Upper lobe of right lung (tissue), 1 donor: ENCODE measurements around the gene ZNF524. TPM values are rescaled to one million over a fixed set of nuclear protein-coding genes. Genes with fewer than 3 reads are reported as not detected.

Source experiments
- ATAC-seq: fragments of 200-7000 bp; cut with Tn5 transposase; one replicate; pipeline ENCODE4 v1.9.1; 2020; ENCODE audit warnings: mild to moderate bottlenecking, moderate library complexity
- DNase-seq: peaks from one replicate; pipeline ENCODE4 v3.0.0-alpha.2; 2020
- H3K27ac ChIP-seq: fragments of 200-600 bp; one replicate; pipeline ENCODE4 v1.8.0; 2022
- H3K27me3 ChIP-seq: fragments of 200-600 bp; one replicate; pipeline ENCODE4 v1.8.0; 2022; ENCODE audit warnings: mild to moderate bottlenecking
- H3K36me3 ChIP-seq: fragments of 200-600 bp; one replicate; pipeline ENCODE4 v1.8.0; 2022
- H3K4me1 ChIP-seq: fragments of 200-600 bp; one replicate; pipeline ENCODE4 v1.8.0; 2022
- H3K4me3 ChIP-seq: fragments of 200-600 bp; one replicate; pipeline ENCODE4 v1.8.0; 2022; ENCODE audit warnings: mild to moderate bottlenecking
- H3K9me3 ChIP-seq: fragments of 200-600 bp; one replicate; pipeline ENCODE4 v1.8.0; 2022
- intact Hi-C: fragments of 100-400 bp; cut with DNase I; formaldehyde crosslinking; loops from one replicate; pipeline ENCODE4 v1.11.0; 2022
- total RNA-seq: library from RNA; stranded (reverse); fragmentation: NEBNext Ultra II Directional; extraction: Animal tissue kit (Norgen Biotek cat#: 25700); gene quantifications from one replicate; pipeline ENCODE4 v1.2.1, GENCODE V29; 2021
- TF ChIP-seq, protein P1 (sequence below): fragments of 200-600 bp; IDR thresholded peaks from one replicate; pipeline ENCODE4 v1.8.0; 2022; ENCODE audit warnings: antibody characterized with exemption
- donor health status: DM: no; HTN: yes; CAD: no; lungs with severe emphysema.

The ZNF524 gene
- total RNA-seq, 1 donor from 2014 or later = 28.6 TPM

DNA sequence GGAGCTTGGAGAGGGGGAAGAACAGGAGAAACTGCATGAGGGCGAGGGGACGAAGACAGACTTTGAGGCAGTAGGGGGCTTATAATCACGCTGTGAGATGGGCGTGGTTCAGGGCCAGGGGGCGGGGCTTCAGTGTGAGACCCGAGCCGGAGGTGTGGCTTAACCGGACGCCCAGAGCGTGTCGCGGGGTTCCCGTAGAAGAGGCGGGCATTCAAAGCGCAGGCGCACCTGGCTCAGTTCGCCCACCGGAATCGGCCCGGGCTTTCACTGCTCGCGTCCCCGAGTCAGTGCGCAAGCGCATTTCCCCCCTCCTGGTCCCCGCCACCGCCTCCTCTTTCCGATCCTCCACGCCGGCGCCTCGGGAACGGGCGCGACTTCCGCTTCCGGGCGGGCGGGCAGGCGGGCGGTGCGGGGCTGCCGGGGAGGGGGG, 5.1 kb downstream of the ZNF524 start:
- intact Hi-C loops = no loop called here
- peak; percentile 86 for ATAC-seq
- DNase-seq = peak; percentile 99
- H3K9me3 ChIP-seq = no peaks in the 10 kb centered on the region
- peak overlapping the region; percentile 66 for H3K4me3 ChIP-seq
- H3K27me3 ChIP-seq = no peaks in the 10 kb centered on the region
- H3K36me3 ChIP-seq = peaks cover 13% of the 10 kb centered on the region
- peak overlapping the region; percentile 92 for H3K27ac ChIP-seq
- peaks cover 34% of the 10 kb centered on the region for H3K4me1 ChIP-seq
- TF ChIP-seq, protein P1, sequence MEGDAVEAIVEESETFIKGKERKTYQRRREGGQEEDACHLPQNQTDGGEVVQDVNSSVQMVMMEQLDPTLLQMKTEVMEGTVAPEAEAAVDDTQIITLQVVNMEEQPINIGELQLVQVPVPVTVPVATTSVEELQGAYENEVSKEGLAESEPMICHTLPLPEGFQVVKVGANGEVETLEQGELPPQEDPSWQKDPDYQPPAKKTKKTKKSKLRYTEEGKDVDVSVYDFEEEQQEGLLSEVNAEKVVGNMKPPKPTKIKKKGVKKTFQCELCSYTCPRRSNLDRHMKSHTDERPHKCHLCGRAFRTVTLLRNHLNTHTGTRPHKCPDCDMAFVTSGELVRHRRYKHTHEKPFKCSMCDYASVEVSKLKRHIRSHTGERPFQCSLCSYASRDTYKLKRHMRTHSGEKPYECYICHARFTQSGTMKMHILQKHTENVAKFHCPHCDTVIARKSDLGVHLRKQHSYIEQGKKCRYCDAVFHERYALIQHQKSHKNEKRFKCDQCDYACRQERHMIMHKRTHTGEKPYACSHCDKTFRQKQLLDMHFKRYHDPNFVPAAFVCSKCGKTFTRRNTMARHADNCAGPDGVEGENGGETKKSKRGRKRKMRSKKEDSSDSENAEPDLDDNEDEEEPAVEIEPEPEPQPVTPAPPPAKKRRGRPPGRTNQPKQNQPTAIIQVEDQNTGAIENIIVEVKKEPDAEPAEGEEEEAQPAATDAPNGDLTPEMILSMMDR = no peak

DNA sequence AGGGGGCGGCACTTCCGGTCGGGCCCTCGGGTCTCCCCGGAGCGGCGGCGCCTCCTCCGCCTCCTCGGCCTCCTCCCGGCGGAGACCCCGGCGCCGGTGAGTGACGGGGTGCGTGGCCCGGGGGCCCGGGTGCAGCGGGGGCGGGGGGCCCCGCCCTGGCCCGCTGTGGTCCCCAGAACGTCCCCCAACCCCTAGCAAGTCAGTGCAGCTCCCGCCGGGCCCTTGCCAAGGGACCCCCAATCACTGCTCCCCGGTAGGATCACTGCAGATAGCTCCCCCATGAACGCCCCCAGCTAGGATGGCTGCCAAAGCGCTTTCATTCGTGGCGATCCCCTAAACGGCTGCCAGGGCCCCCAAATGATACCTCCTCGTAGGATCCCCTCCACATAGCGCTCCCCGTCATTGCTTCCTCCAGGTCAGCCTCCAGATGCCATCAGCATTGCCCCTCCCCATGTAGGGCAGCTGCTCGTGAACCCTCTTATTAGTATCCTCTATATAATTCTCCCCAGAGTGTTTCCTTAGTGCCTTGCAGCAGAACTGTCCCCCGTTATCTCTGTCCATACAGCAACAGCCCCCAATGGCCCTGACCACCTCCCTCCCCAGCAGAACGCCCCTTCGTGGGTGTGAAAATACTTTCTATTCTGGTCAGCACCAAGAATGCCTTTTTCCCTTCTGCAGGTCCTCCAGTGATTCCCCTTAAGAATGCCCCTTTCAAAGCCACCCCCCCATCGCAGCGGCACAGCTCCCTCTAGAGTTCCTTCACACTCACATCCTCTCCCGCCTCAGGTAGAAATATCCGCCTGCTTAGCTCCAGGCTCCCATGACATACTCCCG, 5.8 kb downstream of the ZNF524 start, which contains the start of gene ZNF865:
ZNF865 (plus strand) TSS at position 11 of the 834 bp plus-strand sequence. CDS start 7,972 bp downstream, outside the sequence.
- peak; percentile 65 for ATAC-seq
- H3K27me3 ChIP-seq = no peaks in the 10 kb centered on the region
- H3K9me3 ChIP-seq = no peaks in the 10 kb centered on the region
- H3K27ac ChIP-seq = peak within 1 kb of the TSS; percentile 92
- peaks cover 31% of the 10 kb centered on the region for H3K4me1 ChIP-seq
- H3K4me3 ChIP-seq = peak within 1 kb of the TSS; percentile 66
- peak; percentile 86 for DNase-seq
- TF ChIP-seq, protein P1 = peak; percentile 70
- intact Hi-C loops = no loop called here
- peaks cover 14% of the 10 kb centered on the region for H3K36me3 ChIP-seq

DNA sequence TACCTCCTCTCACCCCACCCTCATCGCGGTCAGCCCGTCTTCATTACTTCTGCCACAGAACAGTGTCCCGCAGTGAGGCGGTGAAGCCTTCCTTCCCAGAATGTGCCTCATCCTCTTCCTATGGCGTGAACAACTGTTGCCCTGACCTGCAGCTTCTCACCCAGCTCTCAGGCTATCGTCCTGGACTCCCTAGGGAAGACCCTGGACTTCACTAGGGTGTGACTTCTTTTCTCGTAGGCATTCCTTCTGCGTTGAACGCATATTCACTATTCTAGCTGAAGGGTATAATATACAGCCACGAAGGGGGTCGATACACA, 6.3 kb downstream of the ZNF524 start:
- Histone ChIP-seq H3K4me3 (peak overlapping the region; percentile 66), H3K27me3 (no peaks in the 10 kb centered on the region), H3K4me1 (peaks cover 25% of the 10 kb centered on the region), H3K36me3 (peaks cover 14% of the 10 kb centered on the region), H3K27ac (peak overlapping the region; percentile 92), H3K9me3 (no peaks in the 10 kb centered on the region)
- DNase-seq (no peak), ATAC-seq (no peak)
- intact Hi-C loops = no loop called here
- TF ChIP-seq, protein P1 = no peak

DNA sequence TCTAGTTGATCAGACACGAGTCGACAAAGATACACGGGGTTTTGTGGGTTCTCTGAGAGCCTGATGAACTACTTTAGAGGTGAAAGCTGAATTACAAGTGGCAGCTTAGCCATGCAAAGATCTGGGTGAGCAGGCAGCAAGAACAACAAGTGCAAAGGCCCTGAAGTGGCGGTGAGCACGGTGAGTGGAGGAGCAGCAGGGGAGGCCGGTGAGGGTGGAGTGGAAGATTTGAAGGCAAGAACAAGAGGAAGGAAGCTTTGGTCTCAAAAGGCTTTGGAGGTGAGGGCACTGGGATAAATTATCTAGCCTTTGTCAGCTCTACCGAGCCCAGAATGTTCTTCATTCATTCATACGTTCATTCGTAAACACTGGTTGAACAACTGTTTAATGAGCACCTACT, 6.7 kb downstream of the ZNF524 start:
- H3K27me3 ChIP-seq = no peaks in the 10 kb centered on the region
- peaks cover 29% of the 10 kb centered on the region for H3K4me1 ChIP-seq
- intact Hi-C loops = no loop called here
- H3K36me3 ChIP-seq = peaks cover 14% of the 10 kb centered on the region
- TF ChIP-seq, protein P1 = no peak
- DNase-seq (no peak), ATAC-seq (no peak)
- H3K27ac ChIP-seq = peak overlapping the region; percentile 92
- peak overlapping the region; percentile 66 for H3K4me3 ChIP-seq
- H3K9me3 ChIP-seq = no peaks in the 10 kb centered on the region

DNA sequence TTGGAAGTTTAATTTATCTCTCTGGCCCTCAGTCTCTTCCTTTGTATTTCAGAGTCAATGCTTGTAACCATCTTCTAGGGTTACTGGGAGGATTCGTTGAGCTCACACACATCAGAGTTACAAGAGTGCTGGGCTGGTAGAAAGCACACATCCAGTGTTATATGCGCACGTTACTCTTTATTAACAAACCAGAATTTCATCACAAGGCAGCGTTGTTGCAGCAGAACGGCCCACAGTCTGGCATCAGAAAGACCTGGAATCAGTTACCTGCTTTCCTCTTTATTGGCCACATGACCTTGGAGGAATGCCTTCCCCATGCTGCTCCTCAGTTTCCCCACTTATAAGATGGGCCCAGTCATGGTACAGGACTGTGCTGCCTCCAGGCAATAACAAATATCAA, 9.2 kb downstream of the ZNF524 start:
- peaks cover 14% of the 10 kb centered on the region for H3K36me3 ChIP-seq
- H3K9me3 ChIP-seq = no peaks in the 10 kb centered on the region
- H3K27ac ChIP-seq = no peak overlapping the region
- intact Hi-C loops = no loop called here
- H3K27me3 ChIP-seq = no peaks in the 10 kb centered on the region
- H3K4me1 ChIP-seq = peaks cover 29% of the 10 kb centered on the region
- no peak for DNase-seq
- H3K4me3 ChIP-seq = no peak overlapping the region
- no peak for ATAC-seq
- TF ChIP-seq, protein P1 = no peak
